ENCODE measurements around the gene SLC13A2.

Gene SLC13A2

DNA sequence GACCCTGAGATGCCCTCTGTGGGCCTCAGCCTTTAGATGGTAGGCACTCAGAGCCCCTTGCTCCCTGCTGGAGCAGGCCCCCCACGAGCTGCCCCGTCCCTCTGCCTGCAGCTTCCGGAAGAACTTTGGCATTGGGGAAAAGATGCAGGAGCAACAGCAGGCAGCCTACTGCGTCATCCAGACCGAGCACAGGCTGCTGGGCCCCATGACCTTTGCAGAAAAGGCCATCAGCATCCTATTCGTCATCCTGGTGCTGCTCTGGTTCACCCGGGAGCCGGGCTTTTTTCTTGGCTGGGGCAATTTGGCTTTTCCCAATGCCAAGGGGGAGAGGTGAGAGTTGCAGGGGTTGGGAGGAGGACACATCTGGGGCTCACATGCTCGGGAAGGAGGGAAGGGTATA is 20.0 kb downstream of the SLC13A2 start:
- no peak for TF ChIP-seq EZH2phosphoT487 (IDR thresholded peaks at IDR 0.05; ENCODE audit: borderline replicate concordance)
- TF ChIP-seq, protein P1, sequence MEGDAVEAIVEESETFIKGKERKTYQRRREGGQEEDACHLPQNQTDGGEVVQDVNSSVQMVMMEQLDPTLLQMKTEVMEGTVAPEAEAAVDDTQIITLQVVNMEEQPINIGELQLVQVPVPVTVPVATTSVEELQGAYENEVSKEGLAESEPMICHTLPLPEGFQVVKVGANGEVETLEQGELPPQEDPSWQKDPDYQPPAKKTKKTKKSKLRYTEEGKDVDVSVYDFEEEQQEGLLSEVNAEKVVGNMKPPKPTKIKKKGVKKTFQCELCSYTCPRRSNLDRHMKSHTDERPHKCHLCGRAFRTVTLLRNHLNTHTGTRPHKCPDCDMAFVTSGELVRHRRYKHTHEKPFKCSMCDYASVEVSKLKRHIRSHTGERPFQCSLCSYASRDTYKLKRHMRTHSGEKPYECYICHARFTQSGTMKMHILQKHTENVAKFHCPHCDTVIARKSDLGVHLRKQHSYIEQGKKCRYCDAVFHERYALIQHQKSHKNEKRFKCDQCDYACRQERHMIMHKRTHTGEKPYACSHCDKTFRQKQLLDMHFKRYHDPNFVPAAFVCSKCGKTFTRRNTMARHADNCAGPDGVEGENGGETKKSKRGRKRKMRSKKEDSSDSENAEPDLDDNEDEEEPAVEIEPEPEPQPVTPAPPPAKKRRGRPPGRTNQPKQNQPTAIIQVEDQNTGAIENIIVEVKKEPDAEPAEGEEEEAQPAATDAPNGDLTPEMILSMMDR (conservative IDR thresholded peaks at IDR 0.05; ENCODE audit: low read length), result no peak
- Histone ChIP-seq H3K9ac (ENCODE audit: low read depth, low read length, poor library complexity, severe bottlenecking) (no peak overlapping the region), H4K20me1 (ENCODE audit: insufficient read depth, low read length, poor library complexity, severe bottlenecking) (no peaks in the 10 kb centered on the region), H3K4me2 (ENCODE audit: low read depth, low read length, poor library complexity, severe bottlenecking) (no peak overlapping the region), H3K79me2 (ENCODE audit: insufficient read depth, low read length) (no peaks in the 10 kb centered on the region), H3K9me2 (replicated peaks; ENCODE audit: low read depth, low read length) (no peaks in the 10 kb centered on the region), H3K4me3 (ENCODE audit: low read length, poor library complexity, severe bottlenecking) (no peak overlapping the region), H3K9me3 (ENCODE audit: insufficient read depth, low read depth, low read length) (no peaks in the 10 kb centered on the region), H3K4me1 (ENCODE audit: insufficient read depth, low read length, poor library complexity, severe bottlenecking) (no peaks in the 10 kb centered on the region), H3K36me3 (ENCODE audit: insufficient read depth, low read length) (no peaks in the 10 kb centered on the region), H3F3A (ENCODE audit: low read depth) (no peaks in the 10 kb centered on the region), H2AFZ (ENCODE audit: low read length) (no peak overlapping the region), H3K27me3 (ENCODE audit: insufficient read depth, low read length, poor library complexity, severe bottlenecking) (no peaks in the 10 kb centered on the region)

DNA sequence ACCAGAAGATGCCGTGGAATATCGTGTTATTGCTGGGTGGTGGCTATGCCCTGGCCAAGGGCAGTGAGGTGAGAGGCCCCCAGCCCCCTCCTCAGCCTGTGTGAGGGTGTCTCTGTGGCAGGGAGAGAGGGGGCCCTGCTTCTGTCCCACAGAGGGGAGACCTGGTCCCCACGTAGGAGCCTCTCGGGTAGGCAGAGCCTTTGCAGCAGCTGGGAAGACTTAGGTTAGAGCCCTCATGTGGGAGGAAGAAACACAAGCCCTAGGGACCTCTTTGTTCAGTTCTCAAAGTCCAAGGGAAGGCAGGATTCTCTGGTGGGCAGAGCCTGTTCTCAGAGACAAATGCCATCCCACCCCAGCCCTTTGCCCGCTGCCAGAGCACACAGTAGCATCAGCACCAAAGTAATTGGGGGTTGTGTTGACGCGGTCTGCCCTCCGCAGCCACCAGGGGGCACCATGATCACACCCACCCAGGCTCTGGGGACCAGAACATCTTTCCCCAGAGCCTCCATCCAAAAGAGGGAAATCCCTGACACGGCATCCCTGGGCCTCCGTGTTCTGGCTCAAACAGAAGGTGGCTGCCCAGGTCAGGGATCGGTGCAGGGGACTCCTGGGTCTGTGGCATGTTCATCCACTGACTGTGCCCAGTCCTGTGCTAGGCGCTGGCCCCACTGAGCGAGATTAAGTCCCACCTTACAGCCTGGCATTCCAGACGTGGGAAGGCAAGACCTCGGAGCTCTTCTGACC is 21.2 kb downstream of the SLC13A2 start:
- Histone ChIP-seq H4K20me1 (ENCODE audit: insufficient read depth, low read length, poor library complexity, severe bottlenecking) (no peaks in the 10 kb centered on the region), H3K79me2 (ENCODE audit: insufficient read depth, low read length) (no peaks in the 10 kb centered on the region), H3K4me3 (ENCODE audit: low read length, poor library complexity, severe bottlenecking) (no peak overlapping the region), H3K9me2 (replicated peaks; ENCODE audit: low read depth, low read length) (no peaks in the 10 kb centered on the region), H2AFZ (ENCODE audit: low read length) (no peak overlapping the region), H3K27me3 (ENCODE audit: insufficient read depth, low read length, poor library complexity, severe bottlenecking) (no peaks in the 10 kb centered on the region), H3K9ac (ENCODE audit: low read depth, low read length, poor library complexity, severe bottlenecking) (no peak overlapping the region), H3K9me3 (ENCODE audit: insufficient read depth, low read depth, low read length) (no peaks in the 10 kb centered on the region), H3K4me2 (ENCODE audit: low read depth, low read length, poor library complexity, severe bottlenecking) (no peak overlapping the region), H3K4me1 (ENCODE audit: insufficient read depth, low read length, poor library complexity, severe bottlenecking) (no peaks in the 10 kb centered on the region), H3F3A (ENCODE audit: low read depth) (no peaks in the 10 kb centered on the region), H3K36me3 (ENCODE audit: insufficient read depth, low read length) (no peaks in the 10 kb centered on the region)
- no peak for TF ChIP-seq EZH2phosphoT487 (IDR thresholded peaks at IDR 0.05; ENCODE audit: borderline replicate concordance)
- TF ChIP-seq, protein P1 (conservative IDR thresholded peaks at IDR 0.05; ENCODE audit: low read length), result peak; percentile 90

DNA sequence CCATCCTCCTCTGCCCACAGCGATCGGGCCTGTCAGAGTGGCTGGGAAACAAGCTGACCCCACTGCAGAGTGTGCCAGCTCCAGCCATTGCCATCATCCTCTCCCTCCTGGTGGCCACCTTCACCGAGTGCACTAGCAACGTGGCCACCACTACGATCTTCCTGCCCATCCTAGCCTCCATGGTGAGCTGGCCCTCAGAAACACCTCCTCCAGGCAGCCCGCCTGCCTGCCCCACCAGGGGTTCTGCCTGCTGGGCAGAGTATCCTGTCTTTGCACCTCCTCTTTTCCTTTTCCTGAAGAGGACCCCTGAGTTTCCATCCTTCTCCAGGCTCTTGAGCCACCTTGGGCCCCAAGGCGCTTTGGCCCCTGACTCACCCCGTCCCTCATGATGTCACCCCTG is 22.2 kb downstream of the SLC13A2 start:
- H3K4me3 ChIP-seq (ENCODE audit: low read length, poor library complexity, severe bottlenecking), result no peak overlapping the region

More for the DNA sequence above, 22.2 kb downstream of the SLC13A2 start:
- H3K9me2 ChIP-seq (replicated peaks; ENCODE audit: low read depth, low read length), result no peaks in the 10 kb centered on the region
- TF ChIP-seq, protein P1 (conservative IDR thresholded peaks at IDR 0.05; ENCODE audit: low read length), result no peak
- no peak for TF ChIP-seq EZH2phosphoT487 (IDR thresholded peaks at IDR 0.05; ENCODE audit: borderline replicate concordance)
- H4K20me1 ChIP-seq (ENCODE audit: insufficient read depth, low read length, poor library complexity, severe bottlenecking), result no peaks in the 10 kb centered on the region
- no peaks in the 10 kb centered on the region for H3F3A ChIP-seq (ENCODE audit: low read depth)
- H3K36me3 ChIP-seq (ENCODE audit: insufficient read depth, low read length), result no peaks in the 10 kb centered on the region
- no peak overlapping the region for H2AFZ ChIP-seq (ENCODE audit: low read length)
- no peaks in the 10 kb centered on the region for H3K9me3 ChIP-seq (ENCODE audit: insufficient read depth, low read depth, low read length)
- H3K4me2 ChIP-seq (ENCODE audit: low read depth, low read length, poor library complexity, severe bottlenecking), result no peak overlapping the region
- H3K4me1 ChIP-seq (ENCODE audit: insufficient read depth, low read length, poor library complexity, severe bottlenecking), result peaks cover 4% of the 10 kb centered on the region
- H3K9ac ChIP-seq (ENCODE audit: low read depth, low read length, poor library complexity, severe bottlenecking), result no peak overlapping the region
- H3K79me2 ChIP-seq (ENCODE audit: insufficient read depth, low read length), result no peaks in the 10 kb centered on the region
- no peaks in the 10 kb centered on the region for H3K27me3 ChIP-seq (ENCODE audit: insufficient read depth, low read length, poor library complexity, severe bottlenecking)

Data from Loucy (cell line).